ENCODE data around the gene CXCR1. TPM values are rescaled to one million over a fixed set of nuclear protein-coding genes. Genes with fewer than 3 reads are reported as not detected.
"Not testable (repeated sequence)": the region's sequence is repeated elsewhere in the genome, so short reads cannot be mapped to it uniquely, and the experiment has no call there.

Gene CXCR1
- total RNA-seq, 1 experiment from 2014 or later = not detected

- not testable (repeated sequence) for H3K9ac ChIP-seq (ENCODE audit: extremely low read depth, insufficient read length, low read length); H2AFZ ChIP-seq (ENCODE audit: low read length); DNase-seq; H4K5ac ChIP-seq (ENCODE audit: insufficient read length, low read depth, low read length); H3K18ac ChIP-seq (ENCODE audit: insufficient read length, low read depth, low read length); H4K8ac ChIP-seq (replicated peaks; ENCODE audit: insufficient read length, low read depth, low read length); H3K79me1 ChIP-seq (ENCODE audit: insufficient read depth, low read depth, low read length, poor library complexity, severe bottlenecking); H2BK15ac ChIP-seq (ENCODE audit: low read depth, low read length); H3K27me3 ChIP-seq (ENCODE audit: insufficient read depth, low read length); H3K4me1 ChIP-seq (ENCODE audit: insufficient read depth, low read length); H4K20me1 ChIP-seq (ENCODE audit: control insufficient read depth, insufficient read depth, insufficient read length); H3K14ac ChIP-seq (ENCODE audit: insufficient read depth, low read length); H3K79me2 ChIP-seq (ENCODE audit: insufficient read depth, low read length); H2AK5ac ChIP-seq (ENCODE audit: insufficient read length, low read length); H3K23me2 ChIP-seq (ENCODE audit: insufficient read length, low read depth, low read length, poor library complexity, severe bottlenecking); H4K91ac ChIP-seq (ENCODE audit: insufficient read length, low read depth, low read length); H3K27me3 Mint-ChIP-seq (ENCODE audit: low read depth); H3K27ac ChIP-seq (ENCODE audit: insufficient read length, low read depth, low read length); H2BK12ac ChIP-seq (ENCODE audit: insufficient read length, low read depth, low read length); H3K9me3 ChIP-seq (ENCODE audit: control insufficient read depth, low read depth, low read length); H2BK20ac ChIP-seq (ENCODE audit: low read depth, low read length, poor library complexity, severe bottlenecking); H3K27ac Mint-ChIP-seq; H3K4ac ChIP-seq (ENCODE audit: low read depth, low read length); H3K23ac ChIP-seq (ENCODE audit: insufficient read length, low read depth, low read length); H3T11ph ChIP-seq (ENCODE audit: low read length); H3K4me3 Mint-ChIP-seq; H2BK120ac ChIP-seq (ENCODE audit: low read depth, low read length, poor library complexity, severe bottlenecking); H3K4me2 ChIP-seq (ENCODE audit: insufficient read depth, insufficient read length, low read length); H2BK5ac ChIP-seq (ENCODE audit: insufficient read length, low read length); H3K56ac ChIP-seq (ENCODE audit: insufficient read length, low read depth, low read length)
- H3K36me3 Mint-ChIP-seq (ENCODE audit: insufficient read depth in 1 of 3, low read depth in 3 of 3) = peaks cover 10 to 43% (median 15%) of the 10 kb centered on the region in 3 experiments; a peak in 6 of 7 replicates
- H3K4me1 Mint-ChIP-seq = peaks cover 35 to 41% of the 10 kb centered on the region in 2 experiments
- H3K9me3 Mint-ChIP-seq = peaks cover 43 to 50% of the 10 kb centered on the region in 2 experiments
- no CpG with 5 or more reads among the region's 4 CpGs for whole genome bisulfite sequencing (ENCODE audit: extremely low coverage, insufficient read length, low lambda C conversion rate)
Measured at GRCh38 chr2:218121789-218122188, 45.0 kb downstream of the CXCR1 start.

Other genes starting within 250 kb of the CXCR1 start
- gene TNS1, start 164.0 kb downstream of the CXCR1 start, total RNA-seq (2021) = 3.2 and 3.4 TPM in 2 replicates
- 0.44 and 0.66 TPM in 2 replicates for gene RUFY4, start 97.7 kb downstream of the CXCR1 start, total RNA-seq (2021)
- 0.59 and 0.83 TPM in 2 replicates for gene CXCR2, start 40.9 kb downstream of the CXCR1 start, total RNA-seq (2021)
- gene ARPC2, start 50.2 kb upstream of the CXCR1 start, total RNA-seq (2021) = 197 and 204 TPM in 2 replicates
- gene GPBAR1, start 94.1 kb upstream of the CXCR1 start, total RNA-seq (2021) = 0.37 and 0.44 TPM in 2 replicates
- 103 and 106 TPM in 2 replicates for gene AAMP, start 103.2 kb upstream of the CXCR1 start, total RNA-seq (2021)
- gene PNKD, start 103.6 kb upstream of the CXCR1 start, total RNA-seq (2021) = 31.6 and 32.3 TPM in 2 replicates
- gene TMBIM1, start 125.5 kb upstream of the CXCR1 start, total RNA-seq (2021) = 17.4 and 20.1 TPM in 2 replicates
- not detected in 2 replicates for gene CATIP, start 189.9 kb upstream of the CXCR1 start, total RNA-seq (2021)
- gene SLC11A1, start 215.3 kb upstream of the CXCR1 start, total RNA-seq (2021) = 0.04 and 0.11 TPM in 2 replicates
- 52.3 and 56.6 TPM in 2 replicates for gene CTDSP1, start 232.9 kb upstream of the CXCR1 start, total RNA-seq (2021)

Measured in H9 (cell line).